Measurements from ENCODE around the gene MBD5.

The MBD5 gene

GRCh38 chr2:148026573-148026972 is 5.7 kb downstream of the MBD5 start:
- no peak for DNase-seq

- DNase-seq, result no peak
These were observed 6.9 kb downstream of the MBD5 start for GRCh38 chr2:148027822-148028221.

GRCh38 chr2:148028781-148029180 is 7.9 kb downstream of the MBD5 start:
- no peak for DNase-seq

GRCh38 chr2:148031152-148031551 is 10.3 kb downstream of the MBD5 start:
- no peak for DNase-seq

GRCh38 chr2:148032215-148032614 is 11.3 kb downstream of the MBD5 start:
- DNase-seq, result no peak

- DNase-seq, result no peak
These were observed 18.9 kb downstream of the MBD5 start for GRCh38 chr2:148039783-148040182.

GRCh38 chr2:148042219-148042618 is 21.3 kb downstream of the MBD5 start:
- DNase-seq, result no peak

- no peak for DNase-seq
These were observed 23.4 kb downstream of the MBD5 start for GRCh38 chr2:148044322-148044721.

GRCh38 chr2:148046802-148047201 is 25.9 kb downstream of the MBD5 start:
- no peak for DNase-seq

GRCh38 chr2:148048475-148049221 is 27.8 kb downstream of the MBD5 start:
- DNase-seq, result no peak

GRCh38 chr2:148049284-148049683 is 28.4 kb downstream of the MBD5 start:
- DNase-seq, result no peak

GRCh38 chr2:148052687-148053086 is 31.8 kb downstream of the MBD5 start:
- DNase-seq, result no peak

GRCh38 chr2:148058641-148059040 is 37.8 kb downstream of the MBD5 start:
- no peak for DNase-seq

GRCh38 chr2:148063633-148064032 is 42.7 kb downstream of the MBD5 start:
- DNase-seq, result no peak

GRCh38 chr2:148065936-148066335 is 45.0 kb downstream of the MBD5 start:
- no peak for DNase-seq

GRCh38 chr2:148067801-148068200 is 46.9 kb downstream of the MBD5 start:
- DNase-seq, result no peak

- no peak for DNase-seq
These were observed 50.5 kb downstream of the MBD5 start for GRCh38 chr2:148071351-148071750.

GRCh38 chr2:148096012-148096411 is 75.1 kb downstream of the MBD5 start:
- no peak for DNase-seq

- DNase-seq, result no peak
These were observed 81.8 kb downstream of the MBD5 start for GRCh38 chr2:148102641-148103040.

- DNase-seq, result no peak
These were observed 83.1 kb downstream of the MBD5 start for GRCh38 chr2:148103946-148104345.

GRCh38 chr2:148106331-148106730 is 85.4 kb downstream of the MBD5 start:
- DNase-seq, result no peak

- no peak for DNase-seq
These were observed 87.5 kb downstream of the MBD5 start for GRCh38 chr2:148108385-148108784.

- DNase-seq, result no peak
These were observed 89.3 kb downstream of the MBD5 start for GRCh38 chr2:148110184-148110583.

- no peak for DNase-seq
These were observed 101.9 kb downstream of the MBD5 start for GRCh38 chr2:148122788-148123187.

- no peak for DNase-seq
These were observed 103.4 kb downstream of the MBD5 start for GRCh38 chr2:148124271-148124670.

Data from activated CD4-positive, alpha-beta T cell treated with anti-CD3 and anti-CD28 coated beads, Interleukin-2, amount 50 U/mL, for 48 hours (primary cell).